H1 (cell line): Measurements from ENCODE around the gene GTPBP10. TPM values are rescaled to one million over a fixed set of nuclear protein-coding genes. Genes with fewer than 3 reads are reported as not detected.

ENCODE experiments used
- CHD1 ChIP-seq: IDR thresholded peaks from 2 replicates; pipeline ENCODE4 v1.6.1; 2012; ENCODE audit warnings: low read depth, low read length, improper control_type of control experiment
- CHD2 ChIP-seq: IDR thresholded peaks from 2 replicates; pipeline ENCODE4 v1.6.1; 2012; ENCODE audit warnings: low read length, improper control_type of control experiment
- CREB1 ChIP-seq: IDR thresholded peaks from 2 replicates; pipeline ENCODE4 v1.6.1; 2012; ENCODE audit warnings: inconsistent platforms
- CTCF ChIP-seq, 3 experiments: IDR thresholded peaks; 1 replicate in 2 of 3; 2 replicates in 1 of 3; pipeline versions ENCODE4 v1.5.1 to v1.6.1; 2011; ENCODE audit warnings: low read length in 3 of 3, mild to moderate bottlenecking in 3 of 3, inconsistent platforms in 2 of 3, low read depth in 1 of 3, moderate library complexity in 1 of 3; ENCODE audit not compliant: insufficient read depth in 1 of 3; ENCODE audit errors: control extremely low read depth in 1 of 3
- JUN ChIP-seq: IDR thresholded peaks from 2 replicates; pipeline ENCODE4 v1.6.1; 2011; ENCODE audit warnings: low read depth, mild to moderate bottlenecking, improper control_type of control experiment, low read length
- MAFK ChIP-seq: IDR thresholded peaks from 2 replicates; pipeline ENCODE4 v1.6.1; 2012; ENCODE audit warnings: low read depth, mild to moderate bottlenecking, improper control_type of control experiment, low read length
- MAX ChIP-seq: IDR thresholded peaks from 2 replicates; pipeline ENCODE4 v1.6.1; 2012; ENCODE audit warnings: inconsistent platforms
- PHF8 ChIP-seq: fragments of 200-600 bp; sonication (generic); conservative IDR thresholded peaks from 2 replicates; pipeline ENCODE4 v1.7.1; 2012; ENCODE audit warnings: low read depth, mild to moderate bottlenecking, inconsistent platforms, low read length, moderate library complexity
- POLR2AphosphoS5 ChIP-seq: IDR thresholded peaks from 2 replicates; pipeline ENCODE4 v1.6.1; 2011; ENCODE audit warnings: low read depth, low read length
- RBBP5 ChIP-seq: IDR thresholded peaks from 2 replicates; pipeline ENCODE4 v1.7.1; 2012; ENCODE audit warnings: low read depth, mild to moderate bottlenecking, inconsistent platforms, low read length, moderate library complexity, borderline replicate concordance
- RFX5 ChIP-seq: IDR thresholded peaks from 2 replicates; pipeline ENCODE4 v1.6.1; 2011; ENCODE audit warnings: low read depth, low read length, improper control_type of control experiment, borderline replicate concordance
- SP2 ChIP-seq: IDR thresholded peaks from 2 replicates; pipeline ENCODE4 v1.6.1; 2012; ENCODE audit warnings: mild to moderate bottlenecking, low read length, inconsistent platforms
- TCF12 ChIP-seq: IDR thresholded peaks from 2 replicates; pipeline ENCODE4 v1.6.1; 2011; ENCODE audit warnings: low read depth, mild to moderate bottlenecking, low read length
- ZNF274 ChIP-seq: IDR thresholded peaks from 2 replicates; pipeline ENCODE4 v1.7.0; 2012; ENCODE audit warnings: low read length, borderline replicate concordance; ENCODE audit errors: extremely low read depth
- polyA plus RNA-seq, 7 experiments: library from polyadenylated mRNA; depleted of rRNA in 3 of 7; stranded (reverse) in 5 of 7; unstranded in 2 of 7; fragments of >200 nt in 5 of 7; fragments of 200-250 nt in 2 of 7; gene quantifications; 1 replicate in 5 of 7; 2 replicates in 1 of 7; 4 replicates in 1 of 7; pipeline versions ENCODE4 v1.2.1 to v1.2.3, GENCODE V29; 2011 to 2013; ENCODE audit warnings: missing spikeins in 2 of 7, mixed read lengths in 2 of 7
- total RNA-seq: library from RNA; stranded (reverse); fragmentation: NEBNext Ultra II Directional; extraction: Animal tissue kit (Norgen Biotek cat#: 25700); gene quantifications from 2 replicates; pipeline ENCODE4 v1.2.1, GENCODE V29; 2021

GTPBP10 gene
- total and polyA plus RNA-seq, 2 of the 8 experiments (the other 6 are each of a cell fraction or from before 2014, with no cell fraction given), result 4.4 to 21.2 TPM

- no peak for TF ChIP-seq RFX5
- no peak for TF ChIP-seq CREB1
- 0 out of 2 replicates have a peak, but pooled peaks have one; percentile 67 for TF ChIP-seq TCF12
- no peak for TF ChIP-seq SP2
- TF ChIP-seq ZNF274, result no peak
- TF ChIP-seq CHD1, result no peak
- TF ChIP-seq MAFK, result no peak
- TF ChIP-seq CTCF (IDR thresholded peaks at IDR 0.05; ENCODE audit: control extremely low read depth in 1 of 3, insufficient read depth in 1 of 3, low read depth in 1 of 3, low read length in 3 of 3), result peak in 2 of 3 experiments; percentile 57 to 75; a peak in 3 of 4 replicates
- TF ChIP-seq PHF8, result no peak
- TF ChIP-seq POLR2AphosphoS5, result no peak
- TF ChIP-seq JUN, result no peak
- no peak for TF ChIP-seq RBBP5
- no peak for TF ChIP-seq CHD2
- no peak for TF ChIP-seq MAX
Observed at GRCh38 chr7:90298145-90299038, 48.1 kb upstream of the GTPBP10 start (continued).
